Esophagus mucosa (tissue), 1 donor: ENCODE results near the gene MTFR1L. TPM values are rescaled to one million over a fixed set of nuclear protein-coding genes. Genes with fewer than 3 reads are reported as not detected.

Experiments used
- ATAC-seq: fragments of 200-7000 bp; cut with Tn5 transposase; one replicate; pipeline ENCODE4 v1.9.1; 2020
- total RNA-seq: library from RNA; stranded (reverse); gene quantifications from one replicate; pipeline ENCODE4 v1.2.4, GENCODE V29; 2023
- donor health status: DM: yes; HTN: yes; CAD: no.

Gene MTFR1L
- total RNA-seq, 1 donor from 2014 or later = 20.6 TPM

DNA sequence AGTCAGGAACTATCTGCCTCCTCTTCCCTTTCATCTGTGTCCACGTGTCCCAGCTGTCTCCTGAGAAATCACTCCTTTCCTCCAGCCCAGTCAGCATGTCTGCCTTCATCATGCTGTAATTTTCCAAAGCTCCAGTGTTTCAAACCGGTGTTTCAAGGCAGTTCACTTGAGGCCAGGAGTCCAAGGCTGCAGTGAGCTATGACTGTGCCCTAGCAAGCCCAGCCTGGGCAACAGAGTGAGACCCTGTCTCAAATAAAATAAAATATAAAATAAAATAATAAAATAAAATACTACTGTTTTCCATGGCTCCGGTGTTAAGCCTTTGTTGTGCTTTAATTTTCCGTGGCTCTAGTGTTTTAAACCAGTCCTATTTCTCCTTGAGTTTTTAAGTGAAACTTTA lies 27.6 kb upstream of the MTFR1L start:
- ATAC-seq = no peak

DNA sequence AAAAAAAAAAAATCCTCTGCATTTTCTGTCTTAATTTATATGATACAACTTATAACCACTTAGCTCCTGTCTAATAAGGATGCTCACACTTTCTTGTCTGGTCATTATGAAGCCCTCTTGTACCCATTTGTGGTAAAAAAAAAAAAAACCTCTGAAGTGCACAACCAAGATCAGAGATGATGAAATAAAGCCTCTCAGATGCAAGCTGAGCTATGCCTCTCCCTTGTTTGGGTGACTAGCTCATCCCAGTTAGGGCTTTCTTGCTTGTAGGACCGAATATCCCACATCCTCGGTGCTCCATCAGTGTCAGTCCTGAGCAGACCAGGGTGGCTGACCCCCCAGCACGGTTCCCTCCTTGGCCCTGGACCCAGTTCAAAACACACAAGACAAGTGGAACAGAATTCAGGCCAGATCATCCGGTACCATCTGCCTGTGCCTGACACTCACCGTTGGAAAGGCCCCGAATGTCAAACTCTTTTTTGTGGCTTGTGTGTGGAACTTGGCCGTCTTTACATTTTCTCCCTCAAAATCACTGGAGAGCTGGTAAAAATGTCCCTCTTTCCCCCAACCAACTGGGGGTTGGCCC lies 26.1 kb upstream of the MTFR1L start:
- ATAC-seq = no peak

DNA sequence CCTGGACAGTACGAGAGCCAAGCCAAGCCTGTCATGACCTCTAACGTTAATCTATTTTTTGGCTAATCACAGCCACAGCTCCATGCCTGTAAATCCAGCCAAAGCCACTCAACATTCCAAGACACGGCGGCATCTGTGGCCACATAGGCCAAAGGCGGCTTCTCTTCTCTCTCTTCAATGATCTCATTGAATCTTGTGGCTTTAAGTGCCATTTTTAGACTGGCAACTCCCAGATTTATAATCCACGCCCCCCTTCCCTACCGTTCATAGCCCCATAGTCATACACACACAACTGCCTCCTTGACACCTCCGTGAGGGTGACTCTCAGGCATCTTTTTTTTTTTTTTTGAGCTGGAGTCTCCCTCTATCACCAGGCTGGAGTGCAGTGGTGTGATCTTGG lies 25.4 kb upstream of the MTFR1L start:
- no peak for ATAC-seq

DNA sequence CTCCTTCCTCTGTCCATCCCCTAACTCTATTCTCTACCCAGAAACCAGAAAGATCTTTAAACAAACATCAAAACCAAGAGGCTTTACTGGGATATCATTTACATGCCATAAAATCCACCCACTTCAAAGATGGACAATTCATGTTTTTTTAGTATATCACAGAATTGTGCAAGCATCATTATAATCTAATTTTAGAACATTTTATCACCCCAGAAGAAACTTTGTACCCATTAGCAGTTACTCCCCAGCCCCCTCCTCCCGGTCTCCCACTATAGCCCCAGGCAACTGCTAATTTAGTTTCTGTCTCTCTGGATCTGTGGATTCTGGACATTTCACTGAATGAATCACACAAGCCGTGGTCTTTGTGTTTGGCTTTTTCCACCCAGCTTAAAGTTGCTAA lies 24.5 kb upstream of the MTFR1L start:
- ATAC-seq = no peak

- ATAC-seq = peak; percentile 54
Measured at GRCh38 chr1:25795946-25796810, 23.6 kb upstream of the MTFR1L start.

DNA sequence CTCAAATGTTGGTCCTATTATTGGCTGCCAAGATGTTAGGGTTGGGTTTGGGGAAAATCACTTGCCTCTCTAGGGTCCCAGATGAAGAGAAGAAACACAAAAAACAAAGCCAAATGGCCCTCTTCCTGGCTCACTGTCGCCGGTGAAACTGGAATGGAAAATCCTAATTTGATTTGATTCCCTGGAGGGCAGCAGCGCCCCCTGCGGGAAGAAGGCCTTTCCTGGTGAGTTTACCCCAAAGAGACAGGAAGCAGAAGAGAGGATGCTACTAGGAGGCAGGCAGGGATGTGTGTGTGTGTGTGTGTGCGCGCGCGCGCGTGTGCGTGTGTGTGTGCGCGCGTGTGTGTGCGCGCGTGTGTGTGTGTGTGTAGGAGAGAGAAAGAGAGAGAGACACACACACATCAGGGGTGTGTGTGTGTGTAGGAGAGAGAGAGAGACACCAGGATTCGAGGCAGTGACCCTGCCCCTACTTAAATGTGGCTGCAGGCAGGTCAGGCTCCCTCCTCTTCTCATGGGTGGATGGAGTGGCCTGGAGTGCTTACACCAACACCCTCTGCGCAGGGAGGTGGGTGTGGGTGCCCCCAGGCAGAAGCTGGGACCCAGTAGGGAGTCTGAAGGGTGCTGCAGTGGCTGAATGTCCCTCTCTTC lies 22.8 kb upstream of the MTFR1L start:
- peak; percentile 50 for ATAC-seq

GRCh38 chr1:25797939-25798338 lies 21.8 kb upstream of the MTFR1L start:
- peak; percentile 31 for ATAC-seq

- ATAC-seq = no peak
Measured at GRCh38 chr1:25798666-25799351, 20.9 kb upstream of the MTFR1L start.

GRCh38 chr1:25799352-25799934 lies 20.3 kb upstream of the MTFR1L start:
- ATAC-seq = no peak

DNA sequence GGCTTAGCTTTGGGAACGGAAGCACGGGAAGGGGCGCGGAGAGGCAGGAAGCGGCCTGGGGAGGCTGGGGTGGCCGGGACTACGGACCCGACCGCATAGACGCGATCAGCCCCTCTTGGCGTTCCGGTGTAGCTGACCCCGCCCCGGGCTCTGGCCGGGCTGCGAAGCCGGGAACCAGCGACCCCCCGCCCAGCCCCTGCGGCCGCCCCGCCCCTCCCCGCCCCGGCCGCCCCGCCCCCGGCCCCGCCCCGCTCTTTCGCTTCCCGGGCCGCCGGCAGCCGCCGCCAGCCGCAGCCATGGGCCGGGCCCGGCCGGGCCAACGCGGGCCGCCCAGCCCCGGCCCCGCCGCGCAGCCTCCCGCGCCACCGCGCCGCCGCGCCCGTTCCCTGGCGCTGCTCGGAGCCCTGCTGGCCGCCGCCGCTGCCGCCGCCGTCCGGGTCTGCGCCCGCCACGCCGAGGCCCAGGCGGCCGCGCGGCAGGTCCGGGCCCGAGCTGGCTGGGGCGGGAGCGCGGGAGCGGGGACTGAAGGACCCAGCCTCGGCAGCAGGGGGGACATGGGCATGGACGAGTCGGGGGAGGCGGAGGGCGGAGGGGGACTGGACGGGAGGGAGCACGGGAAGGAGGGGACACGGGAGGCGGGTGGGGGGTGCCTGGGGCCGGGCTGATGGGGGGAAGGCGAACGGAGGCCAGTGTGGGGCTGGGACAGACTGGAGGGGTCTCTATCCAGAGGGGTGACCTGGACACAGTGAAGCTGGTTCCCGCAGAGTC lies 19.6 kb upstream of the MTFR1L start, which contains the start of gene SELENON:
Gene SELENON (plus strand): TSS at position 259 of the 768 bp plus-strand sequence. CDS start 38 bp downstream, at position 297.
- peak; percentile 35 for ATAC-seq

GRCh38 chr1:25800703-25801377 lies 18.9 kb upstream of the MTFR1L start:
- peak; percentile 1 for ATAC-seq

DNA sequence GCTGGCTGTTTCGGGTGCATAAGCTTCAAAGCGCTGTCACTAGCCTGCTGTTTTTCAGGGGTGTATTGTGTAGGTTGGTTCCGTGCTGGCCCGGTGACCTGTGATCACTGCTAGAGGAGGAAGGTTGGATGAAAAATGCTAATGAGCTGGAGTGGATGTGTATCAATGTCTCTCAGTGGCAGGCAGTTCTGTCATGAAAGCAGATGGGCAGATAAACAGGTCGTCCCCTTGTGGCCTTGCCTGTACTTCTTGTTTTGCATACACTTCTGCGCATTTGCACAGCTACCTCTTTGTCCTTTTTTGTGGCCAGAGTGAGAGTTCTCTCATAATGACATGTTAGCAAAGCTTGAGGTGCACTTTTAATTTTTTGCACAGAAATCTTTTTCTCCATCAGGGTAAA lies 16.8 kb upstream of the MTFR1L start:
- ATAC-seq = no peak

GRCh38 chr1:25803368-25803767 lies 16.4 kb upstream of the MTFR1L start:
- ATAC-seq = no peak

DNA sequence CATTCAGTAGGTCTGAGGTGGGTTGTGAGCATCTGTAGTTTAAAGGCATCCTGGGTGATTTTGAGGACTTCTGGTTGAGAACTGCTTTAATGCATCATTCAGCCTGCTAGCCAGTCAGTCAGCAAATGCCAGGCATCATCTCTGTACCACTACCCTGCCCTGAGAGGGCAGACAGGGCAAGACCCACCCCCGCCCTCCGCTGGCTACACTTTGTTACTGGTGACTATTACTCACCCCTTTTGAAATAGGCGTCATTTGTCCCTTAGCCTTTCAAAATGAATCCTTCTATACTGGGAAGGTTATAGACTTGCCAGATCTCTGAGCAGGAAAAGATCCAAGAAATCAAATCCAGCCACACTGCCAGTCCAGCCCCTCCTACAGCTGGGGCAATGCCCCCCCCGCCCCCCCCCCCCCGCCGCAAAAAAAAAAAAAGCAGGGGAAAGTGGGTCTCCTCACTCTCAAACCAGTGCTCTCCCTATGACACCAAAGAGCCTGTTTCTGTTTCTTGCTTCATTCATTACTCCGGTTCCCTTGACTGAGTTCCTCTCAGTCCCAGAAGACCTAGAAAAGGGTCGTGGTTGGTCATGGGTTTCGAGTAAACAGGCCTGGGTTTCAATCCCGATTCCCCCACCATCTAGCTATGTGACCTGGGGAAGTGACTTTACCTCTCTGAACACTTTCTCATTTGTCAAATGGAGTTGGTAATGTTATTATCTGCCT lies 15.3 kb upstream of the MTFR1L start:
- peak; percentile 14 for ATAC-seq

- no peak for ATAC-seq
Measured at GRCh38 chr1:25804964-25805862, 14.5 kb upstream of the MTFR1L start.

DNA sequence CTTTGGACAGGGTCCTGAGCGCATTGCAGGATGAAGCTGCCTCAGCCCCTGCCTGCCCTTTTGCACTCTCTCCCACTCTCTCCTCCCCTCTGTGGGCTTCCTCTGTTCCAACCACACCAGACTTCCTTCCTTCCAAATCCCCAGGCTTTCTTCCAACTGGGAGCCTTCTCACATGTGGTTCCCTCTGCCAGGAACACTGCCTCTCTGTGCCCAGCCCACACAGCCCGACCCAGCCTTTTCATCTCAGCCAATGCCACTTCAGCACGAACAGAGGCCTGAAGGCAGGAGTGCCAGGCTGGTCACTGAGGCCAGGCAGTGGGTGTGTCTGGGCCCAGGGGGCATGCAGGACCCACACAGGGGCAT lies 13.9 kb upstream of the MTFR1L start:
- ATAC-seq = peak; percentile 2

DNA sequence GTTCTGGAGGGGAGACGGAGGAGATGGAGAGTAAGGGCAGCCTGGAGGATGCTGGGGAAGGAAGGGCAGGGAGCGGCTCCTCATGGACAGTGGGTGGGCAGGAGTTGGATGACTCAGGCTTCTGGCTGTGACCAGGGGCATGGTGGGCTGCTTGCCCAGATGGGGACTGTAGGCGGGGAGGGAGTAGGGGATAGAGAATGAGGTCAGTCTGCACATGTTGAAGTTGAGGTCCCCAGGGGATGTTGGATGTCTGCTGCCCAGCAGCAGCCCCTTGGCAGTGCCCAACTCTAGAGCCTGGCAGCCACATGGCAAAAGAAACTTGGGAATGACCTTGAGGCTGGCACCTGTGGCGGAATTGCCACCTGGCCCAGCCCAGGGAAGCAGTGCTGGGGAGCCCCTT lies 13.3 kb upstream of the MTFR1L start:
- ATAC-seq = no peak

- ATAC-seq = no peak
Measured at GRCh38 chr1:25807480-25808390, 12.0 kb upstream of the MTFR1L start.
